K562 (cell line): ENCODE data around the gene SH3RF1. TPM values are rescaled to one million over a fixed set of nuclear protein-coding genes. Genes with fewer than 3 reads are reported as not detected.

Source experiments
- ATAC-seq: fragments of 200-7000 bp; cut with Tn5 transposase; 3 replicates; pipeline ENCODE4 v1.9.1; 2020; ENCODE audit warnings: moderate library complexity
- BruUV-seq: library from RNA; stranded (reverse); fragments of 400-500 nt; replicated peaks from 2 replicates; lab custom pipeline; 2021; lab: Mats Ljungman, UMichigan
- CTCF ChIA-PET: fragments of 300-600 bp; formaldehyde crosslinking; extraction: SDS; loops from one replicate; lab custom pipeline; 2021; ENCODE audit warnings: low intra/inter-chr PET ratio; lab: Yijun Ruan, JAX
- POLR2A ChIA-PET: fragments of 300-600, 350-650 bp; sonication (Branson Sonifier 250); formaldehyde crosslinking; extraction: SDS; loops from one replicate; lab custom pipeline; 2021; ENCODE audit warnings: antibody characterized with exemption, inconsistent platforms; lab: Yijun Ruan, JAX
- DNase-seq, 4 experiments: peaks; one replicate each; pipeline versions ENCODE4 v3.0.0 to v3.0.0-alpha.2; 2011 to 2018; ENCODE audit warnings: low spot score in 3 of 4, mixed read lengths in 3 of 4; ENCODE audit errors: extremely low read depth in 1 of 4
- FAIRE-seq: peaks from 2 replicates; lab custom pipeline; 2011; peaks lifted over from hg19 to GRCh38; lab: Jason Lieb, UNC
- H2AFZ ChIP-seq: 2 replicates; pipeline ENCODE4 v1.6.0; 2011; ENCODE audit warnings: low read depth, low read length, control low read depth, inconsistent platforms
- H3K27ac ChIP-seq: fragments of 200-600 bp; 3 replicates; pipeline ENCODE4 v1.8.0; 2011; ENCODE audit warnings: low read depth, mild to moderate bottlenecking, control low read depth, inconsistent platforms, low read length, moderate library complexity, mixed read lengths; ENCODE audit errors: extremely low read depth
- H3K27me3 ChIP-seq, 2 experiments: fragments of 300-600 bp in 1 of 2; 2 replicates in 1 of 2; 3 replicates in 1 of 2; pipeline versions ENCODE4 v1.6.0 to v1.8.0; 2011; ENCODE audit warnings: inconsistent platforms in 2 of 2, low read length in 2 of 2, mild to moderate bottlenecking in 1 of 2, mixed read lengths in 1 of 2, moderate library complexity in 1 of 2; ENCODE audit not compliant: control insufficient read depth in 2 of 2, insufficient read depth in 2 of 2
- H3K36me3 ChIP-seq: fragments of 300-600 bp; 3 replicates; pipeline ENCODE4 v1.8.0; 2011; ENCODE audit warnings: mild to moderate bottlenecking, low read length, inconsistent platforms; ENCODE audit not compliant: control insufficient read depth, insufficient read depth
- H3K4me1 ChIP-seq, 2 experiments: fragments of 200-600 bp in 1 of 2; replicated peaks in 1 of 2; 2 replicates in 1 of 2; 3 replicates in 1 of 2; pipeline versions ENCODE4 v1.5.1 to v1.8.0; 2011; ENCODE audit warnings: inconsistent platforms in 2 of 2, low read length in 2 of 2, mild to moderate bottlenecking in 1 of 2, mixed read lengths in 1 of 2, moderate library complexity in 1 of 2; ENCODE audit not compliant: control insufficient read depth in 2 of 2, insufficient read depth in 2 of 2
- H3K4me2 ChIP-seq: 2 replicates; pipeline ENCODE4 v1.6.1; 2011; ENCODE audit warnings: low read length, control low read depth, inconsistent platforms, mixed read lengths; ENCODE audit not compliant: insufficient read depth
- H3K4me3 ChIP-seq: fragments of 200-600 bp; sonication (generic), shearing (Covaris generic); 2 replicates; pipeline ENCODE4 v1.5.1; 2016; ENCODE audit warnings: control low read depth, inconsistent platforms
- H3K79me2 ChIP-seq: fragments of 200-600 bp; 3 replicates; pipeline ENCODE4 v1.8.0; 2011; ENCODE audit warnings: low read length, inconsistent platforms; ENCODE audit not compliant: control insufficient read depth, insufficient read depth
- H3K9ac ChIP-seq, 2 experiments: 2 replicates each; pipeline versions ENCODE4 v1.6.0 to v1.6.1; 2011; ENCODE audit warnings: low read depth in 2 of 2, low read length in 2 of 2, control low read depth in 1 of 2, inconsistent platforms in 1 of 2, mild to moderate bottlenecking in 1 of 2, mixed read lengths in 1 of 2; ENCODE audit not compliant: insufficient read depth in 1 of 2
- H3K9me1 ChIP-seq: one replicate; pipeline ENCODE4 v1.6.0; 2011; ENCODE audit warnings: inconsistent platforms, mild to moderate bottlenecking, low read length, moderate library complexity; ENCODE audit not compliant: control insufficient read depth, insufficient read depth
- H3K9me3 ChIP-seq: replicated peaks from 2 replicates; pipeline ENCODE4 v1.5.1; 2011; ENCODE audit warnings: low read depth, low read length, inconsistent platforms; ENCODE audit not compliant: control insufficient read depth, insufficient read depth
- H4K20me1 ChIP-seq: replicated peaks from 2 replicates; pipeline ENCODE4 v1.6.1; 2011; ENCODE audit warnings: low read length, inconsistent platforms, mixed read lengths; ENCODE audit not compliant: control insufficient read depth, insufficient read depth
- ARID2 ChIP-seq: fragments of 450-650 bp; IDR thresholded peaks from 2 replicates; pipeline ENCODE4 v1.6.1; 2017; ENCODE audit warnings: antibody characterized with exemption, mild to moderate bottlenecking
- EZH2 ChIP-seq: IDR thresholded peaks from 2 replicates; pipeline ENCODE4 v1.6.1; 2012; ENCODE audit warnings: low read depth, mild to moderate bottlenecking, inconsistent platforms, low read length, borderline replicate concordance
- GATA2 ChIP-seq: sonication (generic); formaldehyde crosslinking; IDR thresholded peaks from 2 replicates; pipeline ENCODE4 v1.4.0; 2020; ENCODE audit warnings: mild to moderate bottlenecking, missing genetic modification reagents
- KDM2B ChIP-seq: fragments of 250-450 bp; sonication (Bioruptor Pico); IDR thresholded peaks from 2 replicates; pipeline ENCODE4 v1.8.0; 2021; ENCODE audit warnings: mild to moderate bottlenecking, moderate library complexity
- KLF16 ChIP-seq: IDR thresholded peaks from 2 replicates; pipeline ENCODE4 v1.6.1; 2016; ENCODE audit warnings: antibody characterized with exemption
- MED1 ChIP-seq: sonication (generic); formaldehyde crosslinking; IDR thresholded peaks from 2 replicates; pipeline ENCODE4 v1.8.1; 2023; ENCODE audit warnings: missing genetic modification reagents, borderline replicate concordance
- MEF2D ChIP-seq: conservative IDR thresholded peaks from 2 replicates; pipeline ENCODE4 v1.6.1; 2016; ENCODE audit warnings: low read depth, missing genetic modification characterization, missing compliant biosample characterization
- NFRKB ChIP-seq: fragments of 450-650 bp; IDR thresholded peaks from 2 replicates; pipeline ENCODE4 v1.6.1; 2016; ENCODE audit warnings: low read depth
- RBM34 ChIP-seq: fragments of 200-400 bp; formaldehyde crosslinking; IDR thresholded peaks from 2 replicates; pipeline ENCODE4 v1.6.1; 2018; ENCODE audit warnings: low read length, borderline replicate concordance; ENCODE audit not compliant: insufficient read depth
- SIX5 ChIP-seq, 2 experiments: IDR thresholded peaks; 2 replicates each; pipeline ENCODE4 v1.6.1; 2011; ENCODE audit warnings: low read length in 2 of 2, borderline replicate concordance in 1 of 2, low read depth in 1 of 2, mild to moderate bottlenecking in 1 of 2, moderate library complexity in 1 of 2; ENCODE audit not compliant: insufficient read depth in 1 of 2
- SMAD4 ChIP-seq: fragments of 250-450 bp; sonication (Bioruptor Pico); conservative IDR thresholded peaks from 2 replicates; pipeline ENCODE4 v1.8.0; 2021; ENCODE audit warnings: inconsistent platforms, mild to moderate bottlenecking, moderate library complexity
- SRSF3 ChIP-seq: fragments of 200-400 bp; formaldehyde crosslinking; IDR thresholded peaks from 2 replicates; pipeline ENCODE4 v1.6.1; 2016; ENCODE audit warnings: mild to moderate bottlenecking, low read length, moderate library complexity; ENCODE audit not compliant: insufficient read depth
- TAL1 ChIP-seq: fragments of 450-650 bp; IDR thresholded peaks from 2 replicates; pipeline ENCODE4 v1.6.1; 2016; ENCODE audit warnings: mild to moderate bottlenecking
- ZNF140 ChIP-seq: fragments of 250-450 bp; sonication (Bioruptor Pico); IDR thresholded peaks from 2 replicates; pipeline ENCODE4 v1.8.0; 2021; ENCODE audit warnings: moderate library complexity, mild to moderate bottlenecking, inconsistent platforms
- ZNF184 ChIP-seq: sonication (generic); formaldehyde crosslinking; IDR thresholded peaks from 2 replicates; pipeline ENCODE4 v1.5.0; 2020; ENCODE audit warnings: missing genetic modification reagents
- ZNF436 ChIP-seq: fragments of 250-450, 450-650 bp; sonication (Bioruptor Pico); formaldehyde crosslinking; IDR thresholded peaks from 2 replicates; pipeline ENCODE4 v1.7.0; 2020; ENCODE audit warnings: mild to moderate bottlenecking
- WGBS: fragments of 100-300 bp; shearing (Covaris generic); methylation state at CpG from one replicate; pipeline ENCODE4 v1.1.6; 2016; ENCODE audit warnings: low coverage, mixed read lengths; ENCODE audit not compliant: insufficient coverage; ENCODE audit errors: missing lambda C conversion rate; 5-methylcytosine and 5-hydroxymethylcytosine counted together
- in situ Hi-C: fragments of 300-500 bp; cut with MboI; formaldehyde crosslinking; loops from 4 replicates; pipeline ENCODE4 v1.15.0; 2018; ENCODE audit warnings: inconsistent platforms, mixed read lengths
- intact Hi-C: fragments of 100-400 bp; cut with micrococcal nuclease; formaldehyde crosslinking; loops from 2 replicates; pipeline ENCODE4 v1.14.2; 2022
- polyA plus RNA-seq, 8 experiments: library from polyadenylated mRNA; depleted of rRNA in 4 of 8; stranded (reverse) in 5 of 8; unstranded in 3 of 8; fragments of >200 nt; fragmentation: Nextera tagmentation in 2 of 8; fragmentation: Illumina TruSeq in 1 of 8; extraction: Ambion mirVana in 2 of 8; extraction: Trizol in 1 of 8; gene quantifications; 2 replicates each; pipeline versions ENCODE4 v1.2.1 to v1.2.3, GENCODE V29; 2011 to 2014; ENCODE audit warnings: inconsistent platforms in 1 of 8, missing spikeins in 1 of 8
- total RNA-seq, 7 experiments: library from RNA; depleted of rRNA in 6 of 7; stranded (reverse); fragments of >200 nt in 6 of 7; fragmentation: Illumina TruSeq in 2 of 7; extraction: Trizol in 2 of 7; gene quantifications; 2 replicates each; pipeline versions ENCODE4 v1.2.1 to v1.2.3, GENCODE V29; 2011 to 2021; ENCODE audit warnings: low replicate concordance in 1 of 7
- TF ChIP-seq, protein P1 (sequence below): conservative IDR thresholded peaks from 2 replicates; pipeline ENCODE4 v1.6.1; 2011; ENCODE audit warnings: low read depth, mild to moderate bottlenecking, low read length; ENCODE audit not compliant: control insufficient read depth
- TF ChIP-seq, protein P2 (sequence below): fragments of 450-650 bp; IDR thresholded peaks from 2 replicates; pipeline ENCODE4 v1.6.1; 2016; ENCODE audit warnings: borderline replicate concordance

SH3RF1 gene
- total and polyA plus RNA-seq, 9 of the 15 experiments (the other 6 are each of a cell fraction or from before 2014, with no cell fraction given): 0.04 to 0.16 (median 0.11) TPM; not detected in 6

DNA sequence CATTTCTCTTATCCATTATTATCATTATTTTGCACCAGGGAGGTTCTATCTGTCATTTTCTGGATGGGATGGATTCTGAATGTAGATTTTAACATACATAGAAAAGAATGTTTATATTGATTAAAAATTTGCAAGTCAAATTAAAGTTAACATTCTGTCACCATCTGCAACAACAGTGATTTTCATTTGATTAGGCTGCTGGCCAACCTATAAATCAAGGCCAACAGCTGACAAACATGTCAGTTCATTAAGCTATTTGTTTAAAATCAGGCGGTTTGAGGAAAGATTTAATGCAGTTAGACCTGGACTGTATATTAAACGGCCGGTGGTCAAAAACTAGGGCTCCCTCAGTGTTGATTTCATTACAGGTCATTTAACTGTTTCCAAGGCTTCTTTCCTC lies 151.2 kb downstream of the SH3RF1 start:
- no TSS peak for BruUV-seq
- FAIRE-seq (no peak), ATAC-seq (no peak), DNase-seq (no peak)
- Histone ChIP-seq H3K9ac (no peak overlapping the region), H3K79me2 (no peaks in the 10 kb centered on the region), H3K9me1 (no peaks in the 10 kb centered on the region), H3K4me2 (no peak overlapping the region), H3K9me3 (no peaks in the 10 kb centered on the region), H4K20me1 (no peaks in the 10 kb centered on the region), H3K4me1 (no peaks in the 10 kb centered on the region; a peak in 1 of 5 replicates), H3K4me3 (no peak overlapping the region), H2AFZ (no peak overlapping the region), H3K36me3 (no peaks in the 10 kb centered on the region), H3K27me3 (peaks cover 3 to 21% of the 10 kb centered on the region in 2 experiments; a peak in 4 of 5 replicates), H3K27ac (no peak overlapping the region)
- in situ Hi-C loops (no loop called here), intact Hi-C loops (no loop called here)
- WGBS: 0% methylated on average over 3 of the region's 3 CpGs
- POLR2A ChIA-PET: no interaction called here
- CTCF ChIA-PET: no interaction called here
- TF ChIP-seq ZNF184: no peak
- no peak for TF ChIP-seq MEF2D
- no peak for TF ChIP-seq KLF16
- no peak for TF ChIP-seq EZH2
- TF ChIP-seq, protein P1, sequence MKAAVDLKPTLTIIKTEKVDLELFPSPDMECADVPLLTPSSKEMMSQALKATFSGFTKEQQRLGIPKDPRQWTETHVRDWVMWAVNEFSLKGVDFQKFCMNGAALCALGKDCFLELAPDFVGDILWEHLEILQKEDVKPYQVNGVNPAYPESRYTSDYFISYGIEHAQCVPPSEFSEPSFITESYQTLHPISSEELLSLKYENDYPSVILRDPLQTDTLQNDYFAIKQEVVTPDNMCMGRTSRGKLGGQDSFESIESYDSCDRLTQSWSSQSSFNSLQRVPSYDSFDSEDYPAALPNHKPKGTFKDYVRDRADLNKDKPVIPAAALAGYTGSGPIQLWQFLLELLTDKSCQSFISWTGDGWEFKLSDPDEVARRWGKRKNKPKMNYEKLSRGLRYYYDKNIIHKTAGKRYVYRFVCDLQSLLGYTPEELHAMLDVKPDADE: no peak
- no peak for TF ChIP-seq SRSF3
- no peak for TF ChIP-seq TAL1
- no peak for TF ChIP-seq GATA2
- no peak for TF ChIP-seq RBM34
- TF ChIP-seq ARID2: no peak
- no peak for TF ChIP-seq SMAD4
- no peak for TF ChIP-seq ZNF140
- TF ChIP-seq SIX5 (IDR thresholded peaks at IDR 0.05; ENCODE audit: borderline replicate concordance in 1 of 2, insufficient read depth in 1 of 2, low read depth in 1 of 2, low read length in 2 of 2): no peak
- no peak for TF ChIP-seq KDM2B (CRISPR knock-in tag)
- no peak for TF ChIP-seq ZNF436 (CRISPR knock-in tag)
- TF ChIP-seq, protein P2, sequence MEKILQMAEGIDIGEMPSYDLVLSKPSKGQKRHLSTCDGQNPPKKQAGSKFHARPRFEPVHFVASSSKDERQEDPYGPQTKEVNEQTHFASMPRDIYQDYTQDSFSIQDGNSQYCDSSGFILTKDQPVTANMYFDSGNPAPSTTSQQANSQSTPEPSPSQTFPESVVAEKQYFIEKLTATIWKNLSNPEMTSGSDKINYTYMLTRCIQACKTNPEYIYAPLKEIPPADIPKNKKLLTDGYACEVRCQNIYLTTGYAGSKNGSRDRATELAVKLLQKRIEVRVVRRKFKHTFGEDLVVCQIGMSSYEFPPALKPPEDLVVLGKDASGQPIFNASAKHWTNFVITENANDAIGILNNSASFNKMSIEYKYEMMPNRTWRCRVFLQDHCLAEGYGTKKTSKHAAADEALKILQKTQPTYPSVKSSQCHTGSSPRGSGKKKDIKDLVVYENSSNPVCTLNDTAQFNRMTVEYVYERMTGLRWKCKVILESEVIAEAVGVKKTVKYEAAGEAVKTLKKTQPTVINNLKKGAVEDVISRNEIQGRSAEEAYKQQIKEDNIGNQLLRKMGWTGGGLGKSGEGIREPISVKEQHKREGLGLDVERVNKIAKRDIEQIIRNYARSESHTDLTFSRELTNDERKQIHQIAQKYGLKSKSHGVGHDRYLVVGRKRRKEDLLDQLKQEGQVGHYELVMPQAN: no peak
- TF ChIP-seq NFRKB: no peak
- no peak for TF ChIP-seq MED1 (CRISPR knock-in tag)
